ENCODE data around the gene RHOH. TPM values are rescaled to one million over a fixed set of nuclear protein-coding genes. Genes with fewer than 3 reads are reported as not detected.

Gene RHOH
- total and polyA plus RNA-seq, 2 of the 13 experiments (the other 11 are each of a cell fraction or from before 2014, with no cell fraction given), result 0.57 TPM; not detected in 1

DNA sequence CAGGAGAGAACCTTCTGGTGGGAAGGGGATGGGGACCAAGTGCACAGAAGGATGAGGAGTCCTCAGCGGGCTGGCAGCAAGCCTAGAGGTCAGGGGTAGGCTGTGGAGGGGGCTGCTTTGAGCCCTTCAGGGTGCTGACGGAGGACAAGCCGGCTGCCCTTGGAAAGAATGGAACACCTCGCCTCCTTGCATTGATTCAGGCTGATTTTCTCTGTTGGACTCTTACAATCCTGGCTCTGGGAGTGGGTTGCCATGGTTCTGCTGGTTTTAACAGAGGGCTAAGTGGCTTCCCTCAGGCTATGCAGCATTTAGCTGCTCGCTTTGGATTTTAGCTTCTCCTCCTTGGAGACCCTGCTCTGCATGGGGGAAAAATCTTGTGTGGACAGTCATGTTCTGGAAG, 88.9 kb downstream of the RHOH start:
- no peak for TF ChIP-seq MBD4 (IDR thresholded peaks at IDR 0.05; ENCODE audit: borderline replicate concordance, low read length)
- TF ChIP-seq, protein P1, sequence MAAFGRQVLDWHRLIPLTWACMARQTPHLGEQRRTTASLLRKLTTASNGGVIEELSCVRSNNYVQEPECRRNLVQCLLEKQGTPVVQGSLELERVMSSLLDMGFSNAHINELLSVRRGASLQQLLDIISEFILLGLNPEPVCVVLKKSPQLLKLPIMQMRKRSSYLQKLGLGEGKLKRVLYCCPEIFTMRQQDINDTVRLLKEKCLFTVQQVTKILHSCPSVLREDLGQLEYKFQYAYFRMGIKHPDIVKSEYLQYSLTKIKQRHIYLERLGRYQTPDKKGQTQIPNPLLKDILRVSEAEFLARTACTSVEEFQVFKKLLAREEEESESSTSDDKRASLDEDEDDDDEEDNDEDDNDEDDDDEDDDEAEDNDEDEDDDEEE (CRISPR knock-in tag; IDR thresholded peaks at IDR 0.05), result no peak
- no peak for TF ChIP-seq SIN3A (IDR thresholded peaks at IDR 0.05; ENCODE audit: borderline replicate concordance, low read depth, low read length)
- no peak for TF ChIP-seq KLF15 (CRISPR knock-in tag; IDR thresholded peaks at IDR 0.05; ENCODE audit: borderline replicate concordance)
- TF ChIP-seq ZBTB42 (CRISPR knock-in tag; IDR thresholded peaks at IDR 0.05), result no peak
- no peak for TF ChIP-seq ZNF510 (CRISPR knock-in tag; IDR thresholded peaks at IDR 0.05; ENCODE audit: low read depth)
- no peak for TF ChIP-seq BHLHE40 (IDR thresholded peaks at IDR 0.05; ENCODE audit: low read length)
- TF ChIP-seq PHF21A (CRISPR knock-in tag; IDR thresholded peaks at IDR 0.05), result no peak
- no peak for TF ChIP-seq FOXA3 (CRISPR knock-in tag; IDR thresholded peaks at IDR 0.05)
- no peaks in the 10 kb centered on the region for H3K79me2 ChIP-seq (ENCODE audit: insufficient read depth, low read length)
- H3K36me3 ChIP-seq (replicated peaks in 1 of 2; ENCODE audit: control insufficient read depth in 1 of 2, insufficient read depth in 2 of 2, low read length in 2 of 2), result no peaks in the 10 kb centered on the region
- DNase-seq (ENCODE audit: low spot score) (no peak), FAIRE-seq (no peak), ATAC-seq (no peak)
- ChIA-PET CTCF (ENCODE audit: low intra/inter-chr PET ratio, low total read pairs) (no interaction called here), POLR2A (no interaction called here)
- no TSS peak for BruUV-seq (replicated peaks)
- no peak overlapping the region for H3K4me2 ChIP-seq (ENCODE audit: low read depth, low read length)
- no peaks in the 10 kb centered on the region for H3K4me1 ChIP-seq (ENCODE audit: insufficient read depth, low read length)
- no peaks in the 10 kb centered on the region for H4K20me1 ChIP-seq (ENCODE audit: insufficient read depth, low read length)
- H3K27me3 ChIP-seq (ENCODE audit: control insufficient read depth in 1 of 2, insufficient read depth in 2 of 2, low read length in 2 of 2), result peaks cover 0 to 9% of the 10 kb centered on the region in 2 experiments; a peak in 1 of 5 replicates
- intact Hi-C loops (cut with micrococcal nuclease; ENCODE audit: unreplicated experiment) (no loop called here), in situ Hi-C loops (cut with HindIII; ENCODE audit: extremely low pct_ligation_motif_present, low pct_unique_long_range_greater_than_20kb) (no loop called here)
- H3K4me3 ChIP-seq (replicated peaks in 1 of 3; ENCODE audit: insufficient read depth in 1 of 3, low read depth in 2 of 3, low read length in 3 of 3), result no peak overlapping the region
- no peak overlapping the region for H3K9ac ChIP-seq (ENCODE audit: insufficient read depth, low read depth, low read length)
- no peaks in the 10 kb centered on the region for H3K9me3 ChIP-seq (ENCODE audit: low read length)
- H2AFZ ChIP-seq (ENCODE audit: low read length), result no peak overlapping the region
- 61% methylated on average over 2 of the region's 5 CpGs for WGBS (ENCODE audit: low lambda C conversion rate)
- H3K27ac ChIP-seq (ENCODE audit: extremely low read length, insufficient read depth, low read length), result no peak overlapping the region

DNA sequence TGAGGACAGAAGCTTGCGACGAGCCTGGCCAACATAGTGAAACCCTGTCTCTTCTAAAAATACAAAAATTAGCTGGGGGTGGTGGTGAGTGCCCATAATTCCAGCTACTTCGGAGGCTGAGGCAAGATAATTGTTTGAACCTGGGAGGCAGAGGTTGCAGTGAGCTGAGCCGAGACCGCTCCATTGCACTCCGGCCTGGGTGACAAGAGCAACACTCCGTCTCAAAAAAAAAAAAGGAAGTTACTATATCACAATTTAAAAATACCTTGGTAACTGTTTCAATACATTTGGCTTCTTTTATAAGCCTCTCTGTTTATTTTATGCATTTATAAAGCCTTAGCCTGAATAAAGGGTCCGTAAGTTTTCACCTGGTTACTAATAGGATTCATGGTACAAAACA, 91.7 kb downstream of the RHOH start:
- no peak overlapping the region for H3K9ac ChIP-seq (ENCODE audit: insufficient read depth, low read depth, low read length)
- H3K79me2 ChIP-seq (ENCODE audit: insufficient read depth, low read length), result no peaks in the 10 kb centered on the region
- no peak for DNase-seq (ENCODE audit: low spot score)
- no peak overlapping the region for H3K27ac ChIP-seq (ENCODE audit: extremely low read length, insufficient read depth, low read length)
- POLR2A ChIA-PET, result interaction anchor here (1.1 kb wide), 1 partner anchor 14 kb away, joined by 4 read pairs; no protein-coding TSS in a partner anchor
- 76% methylated on average over 8 of the region's 8 CpGs for WGBS (ENCODE audit: low lambda C conversion rate)
- H4K20me1 ChIP-seq (ENCODE audit: insufficient read depth, low read length), result no peaks in the 10 kb centered on the region
- intact Hi-C loops (cut with micrococcal nuclease; ENCODE audit: unreplicated experiment), result no loop called here
- no peak overlapping the region for H3K4me2 ChIP-seq (ENCODE audit: low read depth, low read length)
- H3K9me3 ChIP-seq (ENCODE audit: low read length), result no peaks in the 10 kb centered on the region
- H3K4me1 ChIP-seq (ENCODE audit: insufficient read depth, low read length), result no peaks in the 10 kb centered on the region
- in situ Hi-C loops (cut with HindIII; ENCODE audit: extremely low pct_ligation_motif_present, low pct_unique_long_range_greater_than_20kb), result no loop called here
- no peak for ATAC-seq
- no TSS peak for BruUV-seq (replicated peaks)
- H3K4me3 ChIP-seq (replicated peaks in 1 of 3; ENCODE audit: insufficient read depth in 1 of 3, low read depth in 2 of 3, low read length in 3 of 3), result no peak overlapping the region
- no peak overlapping the region for H2AFZ ChIP-seq (ENCODE audit: low read length)
- peaks cover 0 to 9% of the 10 kb centered on the region in 2 experiments; a peak in 1 of 5 replicates for H3K27me3 ChIP-seq (ENCODE audit: control insufficient read depth in 1 of 2, insufficient read depth in 2 of 2, low read length in 2 of 2)
- H3K36me3 ChIP-seq (replicated peaks in 1 of 2; ENCODE audit: control insufficient read depth in 1 of 2, insufficient read depth in 2 of 2, low read length in 2 of 2), result no peaks in the 10 kb centered on the region
- no peak for FAIRE-seq
- CTCF ChIA-PET (ENCODE audit: low intra/inter-chr PET ratio, low total read pairs), result no interaction called here
- TF ChIP-seq, protein P2, sequence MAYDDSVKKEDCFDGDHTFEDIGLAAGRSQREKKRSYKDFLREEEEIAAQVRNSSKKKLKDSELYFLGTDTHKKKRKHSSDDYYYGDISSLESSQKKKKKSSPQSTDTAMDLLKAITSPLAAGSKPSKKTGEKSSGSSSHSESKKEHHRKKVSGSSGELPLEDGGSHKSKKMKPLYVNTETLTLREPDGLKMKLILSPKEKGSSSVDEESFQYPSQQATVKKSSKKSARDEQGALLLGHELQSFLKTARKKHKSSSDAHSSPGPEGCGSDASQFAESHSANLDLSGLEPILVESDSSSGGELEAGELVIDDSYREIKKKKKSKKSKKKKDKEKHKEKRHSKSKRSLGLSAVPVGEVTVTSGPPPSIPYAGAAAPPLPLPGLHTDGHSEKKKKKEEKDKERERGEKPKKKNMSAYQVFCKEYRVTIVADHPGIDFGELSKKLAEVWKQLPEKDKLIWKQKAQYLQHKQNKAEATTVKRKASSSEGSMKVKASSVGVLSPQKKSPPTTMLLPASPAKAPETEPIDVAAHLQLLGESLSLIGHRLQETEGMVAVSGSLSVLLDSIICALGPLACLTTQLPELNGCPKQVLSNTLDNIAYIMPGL (CRISPR knock-in tag; IDR thresholded peaks at IDR 0.05; ENCODE audit: borderline replicate concordance in 1 of 2, low read depth in 1 of 2), result no peak
- TF ChIP-seq SP5 (CRISPR knock-in tag; IDR thresholded peaks at IDR 0.05; ENCODE audit: borderline replicate concordance, low read depth) (no peak), RARG (CRISPR knock-in tag; IDR thresholded peaks at IDR 0.05; ENCODE audit: low read depth) (no peak), ZNF775 (CRISPR knock-in tag; IDR thresholded peaks at IDR 0.05; ENCODE audit: borderline replicate concordance) (no peak), GATA4 (IDR thresholded peaks at IDR 0.05; ENCODE audit: borderline replicate concordance, low read depth) (no peak), IKZF1 (IDR thresholded peaks at IDR 0.05) (no peak), ZNF761 (CRISPR knock-in tag; conservative IDR thresholded peaks at IDR 0.05) (no peak)

Measured in HepG2 (cell line).